GM23248 (cell line): Measurements from ENCODE around the gene LARP1. TPM values are rescaled to one million over a fixed set of nuclear protein-coding genes. Genes with fewer than 3 reads are reported as not detected.

Experiments used
- DNase-seq: peaks from one replicate; pipeline ENCODE4 v3.0.0-alpha.2; 2015
- H2AFZ ChIP-seq: fragments of 200-600 bp; sonication (generic); 2 replicates; pipeline ENCODE4 v1.6.1; 2016; ENCODE audit warnings: antibody characterized with exemption
- H3F3A ChIP-seq: fragments of 200-600 bp; sonication (generic); 2 replicates; pipeline ENCODE4 v1.6.1; 2016; ENCODE audit warnings: mild to moderate bottlenecking, antibody characterized with exemption, mixed run types; ENCODE audit not compliant: insufficient read depth
- H3K27ac ChIP-seq: fragments of 200-600 bp; sonication (generic); 2 replicates; pipeline ENCODE4 v1.5.1; 2016; ENCODE audit warnings: mild to moderate bottlenecking
- H3K27me3 ChIP-seq: fragments of 200-600 bp; sonication (generic); replicated peaks from 2 replicates; pipeline ENCODE4 v1.6.1; 2016; ENCODE audit warnings: mild to moderate bottlenecking; ENCODE audit not compliant: insufficient read depth
- H3K36me3 ChIP-seq: fragments of 200-600 bp; sonication (generic); 2 replicates; pipeline ENCODE4 v1.6.1; 2016; ENCODE audit warnings: low read depth, mild to moderate bottlenecking
- H3K4me1 ChIP-seq: fragments of 200-600 bp; sonication (generic); 2 replicates; pipeline ENCODE4 v1.6.1; 2016; ENCODE audit warnings: mild to moderate bottlenecking; ENCODE audit not compliant: insufficient read depth
- H3K4me2 ChIP-seq: fragments of 200-600 bp; sonication (generic); one replicate; pipeline ENCODE4 v1.6.1; 2016; ENCODE audit warnings: mild to moderate bottlenecking; ENCODE audit not compliant: unreplicated experiment
- H3K4me3 ChIP-seq: fragments of 200-600 bp; sonication (generic); 2 replicates; pipeline ENCODE4 v1.5.1; 2016; ENCODE audit warnings: mild to moderate bottlenecking
- H3K79me2 ChIP-seq: fragments of 200-600 bp; sonication (generic); 2 replicates; pipeline ENCODE4 v1.6.1; 2016; ENCODE audit warnings: mild to moderate bottlenecking; ENCODE audit not compliant: insufficient read depth
- H3K9ac ChIP-seq: fragments of 200-600 bp; sonication (generic); 2 replicates; pipeline ENCODE4 v1.6.1; 2016; ENCODE audit warnings: mild to moderate bottlenecking
- H3K9me2 ChIP-seq: fragments of 200-600 bp; sonication (generic); 2 replicates; pipeline ENCODE4 v1.6.1; 2016; ENCODE audit warnings: mixed run types, mild to moderate bottlenecking, moderate library complexity; ENCODE audit not compliant: insufficient read depth
- H3K9me3 ChIP-seq: fragments of 200-600 bp; sonication (generic); one replicate; pipeline ENCODE4 v1.6.1; 2017; ENCODE audit warnings: low read depth
- H4K20me1 ChIP-seq: fragments of 200-600 bp; sonication (generic); 2 replicates; pipeline ENCODE4 v1.6.0; 2016; ENCODE audit not compliant: insufficient read depth
- EZH2 ChIP-seq: fragments of 200-600 bp; sonication (generic); IDR thresholded peaks from 2 replicates; pipeline ENCODE4 v1.6.1; 2018; ENCODE audit warnings: antibody characterized with exemption, mild to moderate bottlenecking; ENCODE audit not compliant: insufficient read depth, poor library complexity, severe bottlenecking
- EZH2phosphoT487 ChIP-seq: fragments of 200-600 bp; sonication (generic); IDR thresholded peaks from 2 replicates; pipeline ENCODE4 v1.6.1; 2018; ENCODE audit warnings: antibody characterized with exemption, moderate library complexity, mild to moderate bottlenecking, low read depth; ENCODE audit not compliant: insufficient read depth
- WGBS, 2 experiments: methylation state at CpG; one replicate each; pipeline ENCODE4 v1.1.6; 2015 to 2017; ENCODE audit warnings: low lambda C conversion rate in 2 of 2, low coverage in 1 of 2; ENCODE audit errors: missing lambda C conversion rate in 2 of 2; 5-methylcytosine and 5-hydroxymethylcytosine counted together
- in situ Hi-C: fragments of 300-500 bp; cut with MboI; formaldehyde crosslinking; loops from 2 replicates; pipeline ENCODE4 v1.15.0; 2020
- polyA plus RNA-seq: library from polyadenylated mRNA; unstranded; fragments of >200 nt; fragmentation: Nextera tagmentation; extraction: Ambion mirVana; gene quantifications from 2 replicates; pipeline ENCODE4 v1.2.1, GENCODE V29; 2016
- total RNA-seq: library from RNA; depleted of rRNA; stranded (reverse); fragments of >200 nt; shearing (Covaris generic); gene quantifications from 2 replicates; pipeline ENCODE4 v1.2.3, GENCODE V29; 2014

Gene LARP1
- total and polyA plus RNA-seq, 2 experiments from 2014 or later, result 33.8 to 59.9 TPM

DNA sequence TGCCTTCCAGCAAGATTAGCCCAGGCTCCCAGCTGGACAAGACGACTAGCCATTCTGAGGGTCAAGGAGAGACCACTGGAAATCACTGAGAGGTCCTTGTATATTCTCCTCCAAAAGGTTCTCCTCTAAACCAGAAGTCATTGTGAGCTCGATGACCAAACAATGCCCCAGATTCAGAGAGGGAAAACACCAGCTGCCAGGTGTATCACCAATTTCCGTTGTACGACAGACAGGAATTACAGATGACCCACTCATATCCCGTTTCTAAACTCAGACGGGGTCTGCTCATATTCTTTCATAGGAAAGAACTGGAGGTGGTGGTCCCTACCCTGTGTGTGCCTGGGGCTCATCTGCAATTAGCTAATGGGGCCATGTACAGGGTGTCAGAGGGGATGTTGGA, 81.0 kb downstream of the LARP1 start:
- Histone ChIP-seq H3K4me3 (no peak overlapping the region), H3K9ac (peak overlapping the region; percentile 45; the same call in 1 of the 2 replicates), H3F3A (peaks cover 6% of the 10 kb centered on the region; the same call in 1 of the 2 replicates), H3K36me3 (peaks cover 6% of the 10 kb centered on the region; the same call in 1 of the 2 replicates), H3K9me2 (no peaks in the 10 kb centered on the region), H3K4me1 (peaks cover 15% of the 10 kb centered on the region; the same call in 1 of the 2 replicates), H3K9me3 (no peaks in the 10 kb centered on the region), H3K79me2 (no peaks in the 10 kb centered on the region), H3K27ac (peak overlapping the region; percentile 70), H3K4me2 (no peak overlapping the region), H2AFZ (no peak overlapping the region), H4K20me1 (no peaks in the 10 kb centered on the region), H3K27me3 (no peaks in the 10 kb centered on the region)
- no peak for DNase-seq
- TF ChIP-seq EZH2, result no peak
- TF ChIP-seq EZH2phosphoT487, result no peak
- in situ Hi-C loops, result no loop called here
- WGBS, 2 experiments, result 81% methylated on average over 6 of the region's 6 CpGs

DNA sequence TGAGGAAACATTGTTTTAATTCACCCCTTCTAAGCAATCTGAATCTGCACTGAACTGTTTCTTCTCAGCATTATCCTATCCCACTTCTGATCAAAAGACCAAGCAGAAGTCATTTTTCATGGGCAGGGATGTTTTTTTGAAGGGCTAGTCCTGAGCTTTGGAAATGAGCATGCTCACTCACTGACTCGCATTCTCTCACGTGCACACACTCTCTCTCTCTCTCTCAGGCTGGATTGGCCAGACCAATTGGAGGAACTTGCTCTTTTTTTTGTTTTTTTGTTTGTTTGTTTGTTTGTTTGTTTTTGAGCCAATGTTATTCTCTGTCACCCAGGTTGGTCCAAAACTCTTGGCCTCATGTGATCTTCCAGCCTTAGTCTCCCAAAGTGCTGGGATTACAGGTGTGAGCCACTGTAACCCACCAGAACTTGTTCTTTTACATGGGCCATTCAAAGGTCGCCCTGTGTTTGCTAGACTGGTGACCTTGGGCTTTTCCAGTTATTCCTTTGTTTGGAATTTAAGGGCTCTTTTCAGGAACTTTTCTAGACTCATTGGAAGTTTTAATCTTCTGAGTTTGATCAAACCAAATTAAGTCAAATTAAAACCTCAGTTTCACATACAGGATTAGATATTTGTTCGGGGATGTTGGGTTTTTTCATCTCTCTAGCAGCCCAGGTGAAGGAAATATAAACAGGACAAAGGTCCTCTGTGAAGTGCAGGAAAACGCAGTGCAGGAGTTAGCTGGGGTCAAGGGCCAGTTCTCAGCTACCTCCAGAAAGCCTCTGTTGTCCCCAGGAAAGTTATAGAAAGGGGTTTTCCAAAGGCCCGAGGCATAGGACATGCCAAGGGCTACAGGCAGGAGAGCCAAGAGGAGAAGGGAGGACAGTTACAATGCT, 82.1 kb downstream of the LARP1 start:
- H3K9me2 ChIP-seq, result no peaks in the 10 kb centered on the region
- H3F3A ChIP-seq, result peaks cover 6% of the 10 kb centered on the region; the same call in 1 of the 2 replicates
- H3K27me3 ChIP-seq, result no peaks in the 10 kb centered on the region
- no peak overlapping the region for H3K9ac ChIP-seq
- in situ Hi-C loops, result no loop called here
- no peaks in the 10 kb centered on the region for H3K9me3 ChIP-seq
- H3K79me2 ChIP-seq, result no peaks in the 10 kb centered on the region
- WGBS, 2 experiments, result 75 to 84% methylated on average over 6 of the region's 6 CpGs
- H4K20me1 ChIP-seq, result no peaks in the 10 kb centered on the region
- no peak for DNase-seq
- H3K4me2 ChIP-seq, result no peak overlapping the region
- no peaks in the 10 kb centered on the region for H3K36me3 ChIP-seq
- no peak overlapping the region for H3K4me3 ChIP-seq
- TF ChIP-seq EZH2phosphoT487, result no peak
- TF ChIP-seq EZH2, result no peak
- no peak overlapping the region for H2AFZ ChIP-seq
- H3K27ac ChIP-seq, result no peak overlapping the region
- peaks cover 15% of the 10 kb centered on the region; the same call in 1 of the 2 replicates for H3K4me1 ChIP-seq

- H3K9ac ChIP-seq, result no peak overlapping the region
- TF ChIP-seq EZH2 (no peak), EZH2phosphoT487 (no peak)
- no peaks in the 10 kb centered on the region for H3K36me3 ChIP-seq
- no peak overlapping the region for H3K4me3 ChIP-seq
- 62 to 63% methylated on average over 6 of the region's 6 CpGs for WGBS, 2 experiments
- H3F3A ChIP-seq, result peaks cover 6% of the 10 kb centered on the region; the same call in 1 of the 2 replicates
- H3K4me2 ChIP-seq, result no peak overlapping the region
- no peaks in the 10 kb centered on the region for H3K27me3 ChIP-seq
- H3K9me2 ChIP-seq, result no peaks in the 10 kb centered on the region
- H4K20me1 ChIP-seq, result no peaks in the 10 kb centered on the region
- H2AFZ ChIP-seq, result no peak overlapping the region
- no peaks in the 10 kb centered on the region for H3K79me2 ChIP-seq
- H3K27ac ChIP-seq, result no peak overlapping the region
- 0 out of 2 replicates have a peak, but pooled peaks cover 6% of the 10 kb centered on the region for H3K4me1 ChIP-seq
- DNase-seq, result no peak
- no peaks in the 10 kb centered on the region for H3K9me3 ChIP-seq
- in situ Hi-C loops, result no loop called here
Measured at GRCh38 chr5:154840435-154841272, 85.5 kb downstream of the LARP1 start.

DNA sequence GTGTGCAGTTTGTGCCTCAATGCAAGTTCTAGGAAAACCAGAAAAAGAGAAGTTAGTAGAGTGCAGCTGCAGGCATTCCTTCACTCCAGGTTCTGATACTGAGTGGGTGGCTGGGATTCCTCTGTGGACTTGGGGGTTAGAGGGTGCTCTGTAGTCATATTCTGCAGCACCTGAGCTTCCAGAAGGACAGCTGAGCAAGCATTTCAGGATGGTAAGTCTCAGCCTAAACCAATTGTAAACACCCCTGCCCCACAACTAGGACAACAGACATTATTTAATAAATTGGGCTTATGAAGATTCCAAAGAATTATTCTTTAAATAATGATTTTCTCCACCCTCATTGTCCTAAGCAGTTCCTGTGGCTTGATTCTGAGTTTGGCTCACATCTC, 86.1 kb downstream of the LARP1 start:
- Histone ChIP-seq H3K9ac (no peak overlapping the region), H4K20me1 (no peaks in the 10 kb centered on the region), H3K4me1 (no peaks in the 10 kb centered on the region), H3K27me3 (no peaks in the 10 kb centered on the region), H3K36me3 (no peaks in the 10 kb centered on the region), H3K9me2 (no peaks in the 10 kb centered on the region), H3K27ac (no peak overlapping the region), H3K4me2 (no peak overlapping the region), H3F3A (peaks cover under 1% of the 10 kb centered on the region; the same call in 1 of the 2 replicates), H3K9me3 (no peaks in the 10 kb centered on the region), H2AFZ (no peak overlapping the region), H3K79me2 (no peaks in the 10 kb centered on the region), H3K4me3 (no peak overlapping the region)
- no peak for DNase-seq
- in situ Hi-C loops, result no loop called here
- TF ChIP-seq EZH2, result no peak
